ENCODE measurements around the gene RAB35. TPM values are rescaled to one million over a fixed set of nuclear protein-coding genes. Genes with fewer than 3 reads are reported as not detected.

The RAB35 gene
- polyA plus RNA-seq, 1 of the 3 experiments (the other 2 are of a cell fraction), result 41.8 TPM

- POLR2A ChIA-PET, result interaction anchor here (0.7 to 1.8 kb wide), 2 partner anchors 102 to 158 kb away, joined by 3 to 10 read pairs; partner anchors contain the start of gene RPLP0
- DNase-seq, result no peak
- Histone ChIP-seq H3F3A (replicated peaks; ENCODE audit: insufficient read depth) (no peaks in the 10 kb centered on the region), H3K4me1 (ENCODE audit: control insufficient read depth in 1 of 2, insufficient read depth in 2 of 2, low read depth in 1 of 2, low read length in 1 of 2) (peaks cover 0 to 54% of the 10 kb centered on the region in 2 experiments; a peak in 1 of 4 replicates), H4K20me1 (ENCODE audit: insufficient read depth) (peaks cover 56% of the 10 kb centered on the region), H3K27ac (ENCODE audit: low read depth in 2 of 2, low read length in 1 of 2) (peak overlapping the region in 1 of 2 experiments; percentile 85; a peak in 1 of 4 replicates), H3K27me3 (ENCODE audit: insufficient read depth) (no peaks in the 10 kb centered on the region), H3K4me3 (ENCODE audit: low read depth in 2 of 2, low read length in 1 of 2) (no peak overlapping the region), H3K4me2 (no peak overlapping the region), H3K36me3 (replicated peaks in 1 of 2; ENCODE audit: control insufficient read depth in 1 of 2, insufficient read depth in 2 of 2, low read length in 1 of 2) (peaks cover 0 to 59% of the 10 kb centered on the region in 2 experiments), H3K9me3 (no peaks in the 10 kb centered on the region), H3K9me2 (no peaks in the 10 kb centered on the region), H3K79me2 (ENCODE audit: insufficient read depth) (peaks cover 63% of the 10 kb centered on the region), H2AFZ (ENCODE audit: low read depth) (no peak overlapping the region), H3K9ac (no peak overlapping the region)
- CTCF ChIA-PET, result interaction anchor here (0.7 to 2.6 kb wide), 5 partner anchors 8 to 302 kb away, joined by 3 to 10 read pairs (median 8); partner anchors contain the start of gene RAB35
- 100% methylated on average over 2 of the region's 11 CpGs for WGBS (ENCODE audit: low lambda C conversion rate)
- TF ChIP-seq, protein P1, sequence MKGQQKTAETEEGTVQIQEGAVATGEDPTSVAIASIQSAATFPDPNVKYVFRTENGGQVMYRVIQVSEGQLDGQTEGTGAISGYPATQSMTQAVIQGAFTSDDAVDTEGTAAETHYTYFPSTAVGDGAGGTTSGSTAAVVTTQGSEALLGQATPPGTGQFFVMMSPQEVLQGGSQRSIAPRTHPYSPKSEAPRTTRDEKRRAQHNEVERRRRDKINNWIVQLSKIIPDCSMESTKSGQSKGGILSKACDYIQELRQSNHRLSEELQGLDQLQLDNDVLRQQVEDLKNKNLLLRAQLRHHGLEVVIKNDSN (IDR thresholded peaks at IDR 0.05; ENCODE audit: borderline replicate concordance, low read depth), result no peak
- no peak for TF ChIP-seq REST (IDR thresholded peaks at IDR 0.05; ENCODE audit: low read depth, low read length)
- TF ChIP-seq RAD21 (IDR thresholded peaks at IDR 0.05; ENCODE audit: low read length), result no peak
- no peak for TF ChIP-seq ELF1 (IDR thresholded peaks at IDR 0.05)
- no peak for TF ChIP-seq NRF1 (IDR thresholded peaks at IDR 0.05; ENCODE audit: low read depth, low read length)
- TF ChIP-seq CHD2 (IDR thresholded peaks at IDR 0.05; ENCODE audit: low read length, partially characterized antibody), result no peak
Measured at GRCh38 chr12:120099738-120100137, 16.8 kb downstream of the RAB35 start.

GRCh38 chr12:120098756-120099470 lies 17.6 kb downstream of the RAB35 start:
- Histone ChIP-seq H3K79me2 (ENCODE audit: insufficient read depth) (peaks cover 55% of the 10 kb centered on the region), H4K20me1 (ENCODE audit: insufficient read depth) (peaks cover 48% of the 10 kb centered on the region), H3K27me3 (ENCODE audit: insufficient read depth) (no peaks in the 10 kb centered on the region), H3K27ac (ENCODE audit: low read depth in 2 of 2, low read length in 1 of 2) (no peak overlapping the region), H3K9me3 (no peaks in the 10 kb centered on the region), H3K4me2 (no peak overlapping the region), H3K9ac (no peak overlapping the region), H3K4me3 (ENCODE audit: low read depth in 2 of 2, low read length in 1 of 2) (no peak overlapping the region), H3F3A (replicated peaks; ENCODE audit: insufficient read depth) (no peaks in the 10 kb centered on the region), H2AFZ (ENCODE audit: low read depth) (no peak overlapping the region), H3K9me2 (no peaks in the 10 kb centered on the region), H3K36me3 (replicated peaks in 1 of 2; ENCODE audit: control insufficient read depth in 1 of 2, insufficient read depth in 2 of 2, low read length in 1 of 2) (peaks cover 0 to 65% of the 10 kb centered on the region in 2 experiments), H3K4me1 (ENCODE audit: control insufficient read depth in 1 of 2, insufficient read depth in 2 of 2, low read depth in 1 of 2, low read length in 1 of 2) (peaks cover 0 to 62% of the 10 kb centered on the region in 2 experiments; a peak in 1 of 4 replicates)
- WGBS (ENCODE audit: low lambda C conversion rate), result 98% methylated on average over 28 of the region's 36 CpGs
- ChIA-PET POLR2A (no interaction called here), CTCF (no interaction called here)
- DNase-seq, result no peak
- no peak for TF ChIP-seq CTCF (IDR thresholded peaks at IDR 0.05)
- TF ChIP-seq, protein P2, sequence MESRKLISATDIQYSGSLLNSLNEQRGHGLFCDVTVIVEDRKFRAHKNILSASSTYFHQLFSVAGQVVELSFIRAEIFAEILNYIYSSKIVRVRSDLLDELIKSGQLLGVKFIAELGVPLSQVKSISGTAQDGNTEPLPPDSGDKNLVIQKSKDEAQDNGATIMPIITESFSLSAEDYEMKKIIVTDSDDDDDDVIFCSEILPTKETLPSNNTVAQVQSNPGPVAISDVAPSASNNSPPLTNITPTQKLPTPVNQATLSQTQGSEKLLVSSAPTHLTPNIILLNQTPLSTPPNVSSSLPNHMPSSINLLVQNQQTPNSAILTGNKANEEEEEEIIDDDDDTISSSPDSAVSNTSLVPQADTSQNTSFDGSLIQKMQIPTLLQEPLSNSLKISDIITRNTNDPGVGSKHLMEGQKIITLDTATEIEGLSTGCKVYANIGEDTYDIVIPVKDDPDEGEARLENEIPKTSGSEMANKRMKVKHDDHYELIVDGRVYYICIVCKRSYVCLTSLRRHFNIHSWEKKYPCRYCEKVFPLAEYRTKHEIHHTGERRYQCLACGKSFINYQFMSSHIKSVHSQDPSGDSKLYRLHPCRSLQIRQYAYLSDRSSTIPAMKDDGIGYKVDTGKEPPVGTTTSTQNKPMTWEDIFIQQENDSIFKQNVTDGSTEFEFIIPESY (IDR thresholded peaks at IDR 0.05; ENCODE audit: borderline replicate concordance, low read depth), result no peak

Data from SK-N-SH (cell line).